Retina (tissue), 1 donor: Measurements from ENCODE around the gene TSPO2.

Experiments used
- DNase-seq: peaks from one replicate; pipeline ENCODE4 v3.0.0-alpha.2; 2016

The TSPO2 gene

DNA sequence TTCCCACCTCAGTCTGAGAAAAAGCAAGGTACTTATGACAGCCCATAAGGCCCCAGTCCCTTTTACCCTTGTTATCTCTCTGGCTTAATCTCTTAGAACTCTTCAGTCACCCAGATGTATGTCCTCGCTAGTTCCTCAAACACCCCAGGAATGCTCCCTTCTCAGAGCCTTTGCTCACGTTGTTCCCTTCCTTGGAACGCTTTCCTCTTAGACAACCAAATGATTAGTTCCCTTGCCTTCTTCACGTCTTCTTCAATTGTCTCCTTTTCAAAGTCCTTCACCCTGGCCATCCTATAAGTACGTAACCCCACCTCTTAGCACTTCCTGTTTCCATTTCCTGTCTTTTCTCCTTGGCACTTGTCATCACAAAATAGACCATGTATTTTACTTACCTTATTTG lies 9.6 kb downstream of the TSPO2 start:
- DNase-seq: no peak

- peak; percentile 44 for DNase-seq
Observed at GRCh38 chr6:41053041-41053440, 10.8 kb downstream of the TSPO2 start, which contains the start of gene APOBEC2. TSS of gene APOBEC2 (plus strand) at chr6:41053202. CDS start at chr6:41053348, 146 bp downstream.

DNA sequence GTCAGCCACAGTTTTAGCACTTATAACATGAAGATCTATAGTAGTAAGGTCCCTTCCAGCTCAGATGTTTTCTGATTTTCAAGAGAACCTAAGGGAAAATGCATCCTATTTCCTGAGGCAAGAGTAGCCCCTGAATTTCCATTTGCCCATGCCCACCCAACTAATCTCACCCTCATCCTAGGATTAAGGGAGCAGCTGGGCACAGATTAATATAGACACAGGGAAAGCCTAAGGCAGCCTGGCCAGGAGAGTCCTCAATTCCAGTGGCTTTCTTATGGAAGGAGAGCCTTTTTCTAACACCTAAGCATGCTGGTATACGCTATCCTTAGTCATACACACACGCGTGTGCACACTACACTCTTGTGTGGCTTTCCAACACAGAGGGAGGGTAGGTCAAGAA lies 12.2 kb downstream of the TSPO2 start:
- no peak for DNase-seq

GRCh38 chr6:41055149-41055548 lies 12.9 kb downstream of the TSPO2 start:
- no peak for DNase-seq

- no peak for DNase-seq
Observed at GRCh38 chr6:41056768-41057490, 14.7 kb downstream of the TSPO2 start.

- no peak for DNase-seq
Observed at GRCh38 chr6:41058783-41059181, 16.5 kb downstream of the TSPO2 start.

DNA sequence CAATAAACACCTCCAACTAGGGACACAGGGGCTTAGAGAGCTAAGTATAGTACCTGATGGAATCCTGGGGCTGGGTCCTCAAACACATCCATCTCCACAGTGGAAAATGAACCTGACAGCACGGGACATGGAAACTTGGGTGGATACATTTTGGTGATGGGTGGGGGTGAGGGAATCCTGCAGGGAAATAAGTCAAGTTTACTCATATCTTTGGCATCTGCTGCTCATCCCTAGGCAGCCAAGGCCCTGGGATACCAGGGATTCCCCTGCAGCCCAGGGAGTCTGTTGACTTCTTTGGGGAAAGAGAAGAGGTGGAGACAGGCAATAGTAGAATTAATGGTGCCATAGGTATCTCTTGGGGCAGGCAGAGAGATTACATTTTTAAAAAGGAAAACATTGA lies 17.3 kb downstream of the TSPO2 start:
- DNase-seq: no peak

GRCh38 chr6:41061196-41061726 lies 19.0 kb downstream of the TSPO2 start:
- DNase-seq: no peak

GRCh38 chr6:41062056-41062455 lies 19.8 kb downstream of the TSPO2 start:
- no peak for DNase-seq

DNA sequence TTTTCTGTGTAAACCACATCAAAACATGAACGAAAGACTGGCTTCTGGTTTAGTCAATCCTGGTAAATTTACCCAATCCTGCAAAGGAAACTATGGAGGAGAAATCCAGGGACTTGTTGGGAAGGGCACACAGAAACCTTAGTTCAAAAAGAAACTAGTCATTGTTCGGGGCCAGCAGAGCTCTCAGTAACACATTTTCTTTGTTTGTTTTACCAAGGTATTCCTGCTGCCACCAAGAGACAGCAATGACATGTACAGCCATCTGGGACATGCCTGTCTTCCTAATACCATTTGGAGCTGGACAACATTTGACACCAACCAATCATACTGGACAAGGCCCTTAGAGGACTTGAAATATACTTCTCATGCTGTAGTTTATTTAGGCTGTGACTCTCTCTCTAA lies 21.6 kb downstream of the TSPO2 start:
- DNase-seq: no peak

GRCh38 chr6:41064841-41065240 lies 22.6 kb downstream of the TSPO2 start:
- DNase-seq: no peak

- DNase-seq: no peak
Observed at GRCh38 chr6:41065550-41066026, 23.3 kb downstream of the TSPO2 start.

DNA sequence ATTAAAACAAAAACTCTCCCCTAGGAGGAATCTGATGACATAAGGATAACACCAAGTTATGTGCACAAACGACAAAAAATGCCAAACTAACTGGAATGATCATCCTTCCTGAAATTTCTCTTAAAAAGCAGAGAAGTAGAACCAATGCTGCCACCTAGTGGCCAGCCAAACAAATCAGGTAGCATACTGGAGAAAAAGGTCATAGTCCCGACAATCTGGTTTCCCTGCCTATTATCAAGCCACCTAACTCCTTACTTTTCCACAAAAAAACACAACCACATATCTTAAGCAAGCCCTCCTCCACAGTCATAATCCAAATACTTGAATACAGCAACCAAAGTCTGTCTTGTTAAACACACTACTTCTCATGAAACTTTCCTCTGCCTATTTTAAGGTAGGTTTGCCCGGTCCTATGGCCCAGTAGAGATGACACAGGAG lies 24.6 kb downstream of the TSPO2 start:
- DNase-seq: peak; percentile 62

DNA sequence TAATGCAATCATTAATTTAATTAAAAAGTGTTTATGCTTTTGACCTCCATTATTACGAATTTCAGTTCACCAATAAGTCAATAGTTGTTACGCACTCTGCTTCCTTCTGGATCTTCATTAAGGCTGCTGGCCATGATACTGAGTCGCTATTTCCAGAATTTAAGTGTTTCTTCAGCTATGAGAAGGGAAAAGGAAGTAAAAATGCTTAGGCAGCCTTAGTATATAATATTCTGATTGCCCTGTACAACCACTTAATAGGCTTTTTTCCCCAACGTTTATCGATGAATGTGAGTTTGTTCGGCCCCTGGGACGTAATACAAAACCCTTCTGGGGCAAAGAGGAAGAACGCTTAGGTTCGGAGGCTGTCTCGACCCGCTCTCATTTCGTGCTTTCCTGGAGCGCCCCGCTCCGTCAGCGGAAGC lies 29.2 kb downstream of the TSPO2 start:
- DNase-seq: no peak

DNA sequence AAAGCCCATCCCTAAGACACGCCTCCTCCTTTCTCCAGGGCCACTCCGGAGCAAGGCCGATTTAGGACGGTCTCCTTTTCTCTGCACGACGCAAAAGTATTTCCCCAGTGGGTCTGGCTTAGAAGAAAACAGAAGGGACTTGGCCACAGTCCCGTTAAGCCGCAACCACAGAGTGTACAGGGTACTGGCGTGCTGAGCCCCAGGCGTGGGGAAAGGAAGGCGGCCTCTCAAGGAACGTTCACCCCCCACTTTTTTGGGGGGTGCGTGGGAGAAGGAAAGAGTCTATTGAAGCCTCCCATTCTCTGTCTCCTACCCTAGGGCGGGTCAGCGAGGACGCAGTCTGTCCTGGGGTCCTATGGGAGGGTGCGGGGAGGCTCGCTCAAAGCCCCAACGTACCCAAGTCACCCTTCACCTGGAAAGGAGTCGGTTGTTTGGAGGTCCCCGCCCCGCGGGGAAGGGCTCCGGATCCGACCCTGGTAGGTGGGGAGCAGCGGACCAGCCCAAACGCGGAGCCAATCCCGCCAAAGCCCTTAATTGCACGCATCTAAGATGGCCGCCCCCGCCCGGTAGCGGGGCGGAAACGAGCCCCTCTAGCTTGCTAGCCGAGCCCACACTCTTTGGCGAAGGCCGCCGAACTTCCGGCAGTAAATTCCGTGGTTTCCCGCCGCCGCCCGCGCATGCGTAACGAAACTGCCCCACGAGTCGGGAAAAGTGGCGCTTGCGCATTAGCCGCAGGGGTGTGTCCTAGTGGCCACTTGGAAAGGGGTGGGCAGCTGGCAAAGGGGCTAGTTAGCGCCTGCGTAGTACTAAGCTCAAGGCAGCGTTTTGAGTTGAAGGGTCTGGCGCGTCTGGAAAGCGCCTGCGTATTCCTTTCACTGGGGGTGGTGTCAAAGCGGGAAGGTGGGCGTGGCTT lies 29.9 kb downstream of the TSPO2 start, which contains the start of gene OARD1:
Gene OARD1, minus strand, starts transcription at position 434 of the 913 bp plus-strand sequence. CDS start 722 bp downstream, outside the sequence.
- peak; percentile 100 for DNase-seq

DNA sequence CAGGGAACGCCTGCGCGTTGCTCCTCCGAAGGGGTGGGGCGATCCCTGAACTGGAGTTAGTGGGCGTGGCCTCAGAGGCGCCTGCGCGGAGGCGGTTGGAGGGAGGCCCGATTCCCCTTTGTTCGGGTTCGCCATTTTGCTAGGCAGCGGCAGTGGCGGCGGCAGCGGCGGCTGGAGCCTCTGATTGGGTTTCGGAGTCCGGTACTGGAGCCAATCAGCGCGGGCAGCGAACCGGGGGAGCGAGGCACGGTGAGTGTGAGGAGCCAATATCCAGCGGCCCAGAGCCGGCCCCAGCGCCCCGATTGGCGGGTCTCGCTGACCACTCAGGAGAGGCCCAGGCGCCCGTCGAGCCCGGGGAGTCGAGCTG lies 30.6 kb downstream of the TSPO2 start, which contains the start of gene NFYA:
Gene NFYA, plus strand, starts transcription at position 139 of the 367 bp plus-strand sequence. CDS start 6,116 bp downstream, outside the sequence.
- DNase-seq: no peak

GRCh38 chr6:41073203-41073967 lies 31.1 kb downstream of the TSPO2 start:
- peak; percentile 87 for DNase-seq

- DNase-seq: no peak
Observed at GRCh38 chr6:41073968-41074691, 31.9 kb downstream of the TSPO2 start.

DNA sequence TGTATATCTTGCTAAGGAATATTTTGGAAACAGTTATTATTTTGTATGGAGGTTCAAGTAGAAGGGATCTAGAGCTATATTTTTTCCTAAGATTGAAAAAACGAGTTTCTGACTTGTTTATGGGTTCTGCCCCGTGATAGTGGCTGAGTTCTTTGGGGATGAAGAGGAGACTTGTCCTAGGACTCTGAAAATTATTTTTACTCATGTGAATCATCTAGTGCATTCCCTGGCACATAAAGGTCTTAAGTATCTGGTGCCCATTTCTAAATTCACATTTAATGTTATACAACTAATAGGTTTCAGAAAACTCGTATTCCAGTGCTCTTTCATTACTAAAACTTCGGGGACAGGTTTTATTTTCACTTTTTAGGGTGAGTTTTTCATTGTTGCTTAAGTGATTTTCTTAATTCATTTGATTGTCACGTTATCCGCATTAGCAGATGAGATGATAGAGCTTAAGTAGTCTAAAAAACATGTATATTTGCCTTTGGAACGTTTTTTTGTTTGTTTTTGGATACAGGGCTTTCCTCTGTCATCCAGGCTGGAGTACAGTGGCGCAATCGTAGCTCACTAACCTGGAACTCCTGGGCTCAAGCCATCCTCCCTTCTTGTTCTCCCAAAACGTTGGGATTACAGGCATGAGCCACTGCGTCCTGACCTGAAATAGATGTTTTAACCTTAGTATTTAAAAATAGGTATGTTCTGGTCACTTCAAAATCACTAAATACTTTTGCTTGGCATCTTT lies 32.6 kb downstream of the TSPO2 start:
- DNase-seq: no peak

DNA sequence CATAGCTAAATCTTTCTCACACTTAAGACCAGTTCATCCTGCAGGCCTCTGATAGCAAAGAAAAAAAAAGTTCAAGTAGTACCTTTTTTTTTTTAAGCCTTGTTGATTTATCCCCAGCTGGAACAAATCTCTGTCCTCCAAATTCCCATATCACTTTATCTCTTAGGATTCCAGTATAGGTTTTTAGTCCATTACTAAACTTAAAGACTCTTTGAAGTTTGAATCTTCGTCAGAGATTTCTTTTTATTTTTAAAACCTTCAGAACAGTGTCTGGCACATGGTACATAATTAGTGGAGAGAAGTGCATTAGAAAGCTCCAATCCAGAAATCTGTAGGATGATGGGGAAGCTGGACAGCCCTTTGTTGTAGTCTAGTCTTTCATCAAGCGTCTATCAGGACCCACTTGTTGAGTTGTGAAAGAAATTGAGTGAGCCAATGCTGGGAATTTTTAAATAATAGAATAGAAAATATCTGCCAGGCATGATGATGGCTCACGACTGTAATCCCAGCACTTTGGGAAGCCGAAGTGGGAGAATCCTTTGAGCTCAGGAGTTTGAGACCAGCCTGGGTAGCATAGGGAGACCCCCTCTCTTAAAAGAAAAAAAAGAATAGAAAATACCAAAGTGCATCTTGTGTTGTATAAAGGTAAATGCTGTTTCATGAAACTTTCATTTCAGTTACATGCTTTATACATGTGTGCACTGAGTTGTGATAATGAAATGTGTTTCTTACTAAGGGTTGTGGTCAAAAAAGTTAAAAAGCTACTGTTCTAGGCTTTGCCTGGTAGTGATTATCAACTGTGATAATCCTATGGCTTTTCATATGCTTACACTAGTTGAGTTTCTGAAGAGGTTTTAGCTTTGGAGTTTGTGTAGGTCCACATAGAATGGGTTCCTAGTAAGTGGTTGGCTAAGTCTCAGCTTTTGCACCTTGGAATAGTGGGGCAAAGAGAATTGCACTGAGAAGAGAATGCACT lies 33.7 kb downstream of the TSPO2 start:
- no peak for DNase-seq
